OCI-M2 (cell line): ENCODE results near the gene C4B.
"Not testable (repeated sequence)": the region's sequence is repeated elsewhere in the genome, so short reads cannot be mapped to it uniquely, and the experiment has no call there.

Experiments
- DNase-seq: peaks from one replicate; lab custom pipeline; 2025; ENCODE audit not compliant: unreplicated experiment; lab: John Stamatoyannopoulos, UW

C4B gene

GRCh38 chr6:32035283-32036013 lies 20.9 kb downstream of the C4B start:
- not testable (repeated sequence) for DNase-seq

- not testable (repeated sequence) for DNase-seq
Observed at GRCh38 chr6:32037136-32037535, 22.5 kb downstream of the C4B start.

GRCh38 chr6:32037598-32038524 lies 23.3 kb downstream of the C4B start, which contains the start of gene CYP21A2:
TSS of gene CYP21A2 (plus strand) at chr6:32038415. CDS start at chr6:32038423, 8 bp downstream.
- not testable (repeated sequence) for DNase-seq

- DNase-seq: not testable (repeated sequence)
Observed at GRCh38 chr6:32038878-32039277, 24.3 kb downstream of the C4B start.

- not testable (repeated sequence) for DNase-seq
Observed at GRCh38 chr6:32039321-32040274, 25.0 kb downstream of the C4B start.

- not testable (repeated sequence) for DNase-seq
Observed at GRCh38 chr6:32040299-32041049, 25.9 kb downstream of the C4B start.

- not testable (repeated sequence) for DNase-seq
Observed at GRCh38 chr6:32041050-32041321, 26.4 kb downstream of the C4B start.

- not testable (repeated sequence) for DNase-seq
Observed at GRCh38 chr6:32041385-32041784, 26.8 kb downstream of the C4B start.

- not testable (repeated sequence) for DNase-seq
Observed at GRCh38 chr6:32042276-32042675, 27.7 kb downstream of the C4B start.

GRCh38 chr6:32043589-32044380 lies 29.2 kb downstream of the C4B start:
- DNase-seq: not testable (repeated sequence)

GRCh38 chr6:32044916-32045315 lies 30.3 kb downstream of the C4B start:
- not testable (repeated sequence) for DNase-seq

- DNase-seq: no peak
Observed at GRCh38 chr6:32045811-32046449, 31.3 kb downstream of the C4B start.

GRCh38 chr6:32046450-32047083 lies 32.0 kb downstream of the C4B start:
- no peak for DNase-seq

GRCh38 chr6:32047084-32047478 lies 32.5 kb downstream of the C4B start:
- no peak for DNase-seq

GRCh38 chr6:32047539-32047854 lies 32.9 kb downstream of the C4B start:
- DNase-seq: no peak

- DNase-seq: peak; percentile 36
Observed at GRCh38 chr6:32047855-32048766, 33.5 kb downstream of the C4B start.

- not testable (repeated sequence) for DNase-seq
Observed at GRCh38 chr6:32049149-32049548, 34.6 kb downstream of the C4B start.

- not testable (repeated sequence) for DNase-seq
Observed at GRCh38 chr6:32049736-32050135, 35.1 kb downstream of the C4B start.
